ENCODE results near the gene SNCAIP.
"Not testable (repeated sequence)": the region's sequence is repeated elsewhere in the genome, so short reads cannot be mapped to it uniquely, and the experiment has no call there.

SNCAIP gene

GRCh38 chr5:122468351-122469116 is 156.5 kb downstream of the SNCAIP start:
- no peak for DNase-seq (ENCODE audit: low spot score)

GRCh38 chr5:122469384-122469919 is 157.4 kb downstream of the SNCAIP start:
- no peak for DNase-seq (ENCODE audit: low spot score)

GRCh38 chr5:122470365-122470764 is 158.3 kb downstream of the SNCAIP start:
- DNase-seq (ENCODE audit: low spot score) = no peak

- no peak for DNase-seq (ENCODE audit: low spot score)
These were observed 159.2 kb downstream of the SNCAIP start for GRCh38 chr5:122471031-122471751.

DNA sequence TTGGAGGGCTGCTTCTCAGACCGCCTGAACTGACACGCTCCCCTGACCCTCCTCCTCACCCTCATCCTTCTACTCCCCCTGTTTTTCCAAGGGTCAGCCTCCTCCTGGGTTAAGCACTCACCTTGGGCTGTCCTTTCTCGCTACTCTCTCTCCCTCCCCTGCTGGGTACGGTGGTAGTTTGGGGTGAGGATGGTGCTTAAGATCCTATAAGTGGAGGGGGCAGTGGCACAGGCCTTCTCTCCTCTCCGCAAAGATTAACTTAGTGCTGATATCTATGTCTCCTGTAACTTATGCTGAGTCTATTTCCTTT is 159.7 kb downstream of the SNCAIP start:
- DNase-seq (ENCODE audit: low spot score) = no peak

DNA sequence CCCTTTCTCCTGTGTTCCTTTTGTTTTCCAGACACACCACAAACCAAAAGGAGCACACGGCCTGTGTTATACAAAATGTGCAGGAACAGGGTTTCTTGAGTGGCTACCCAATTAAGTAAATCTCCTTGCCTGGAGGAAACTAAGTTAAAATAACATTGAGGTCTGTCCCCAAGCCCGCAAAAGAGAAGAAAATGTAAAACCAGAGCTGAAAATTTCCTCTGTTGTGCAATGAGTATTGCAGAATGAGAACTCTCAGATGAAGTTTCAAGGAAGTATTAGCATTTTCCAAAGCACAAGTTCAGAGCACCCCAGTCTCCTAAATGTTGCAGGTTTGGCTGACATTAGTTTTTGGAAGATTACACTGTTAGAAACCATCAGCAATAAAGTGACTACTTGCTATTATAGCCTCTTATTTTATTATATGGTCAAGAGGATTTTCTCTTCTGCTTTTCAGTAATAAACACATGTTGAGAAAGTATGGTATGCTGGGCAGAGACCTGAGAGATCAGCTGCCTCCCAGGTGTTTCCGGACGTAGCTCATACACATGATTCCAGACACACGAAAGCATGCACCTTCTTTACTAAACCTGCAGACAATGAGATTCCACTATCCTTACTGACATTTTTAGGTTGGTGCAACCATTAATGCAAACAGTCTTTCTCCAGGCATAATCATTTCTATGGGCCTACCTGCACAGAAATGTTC is 161.3 kb downstream of the SNCAIP start:
- no peak for DNase-seq (ENCODE audit: low spot score)

DNA sequence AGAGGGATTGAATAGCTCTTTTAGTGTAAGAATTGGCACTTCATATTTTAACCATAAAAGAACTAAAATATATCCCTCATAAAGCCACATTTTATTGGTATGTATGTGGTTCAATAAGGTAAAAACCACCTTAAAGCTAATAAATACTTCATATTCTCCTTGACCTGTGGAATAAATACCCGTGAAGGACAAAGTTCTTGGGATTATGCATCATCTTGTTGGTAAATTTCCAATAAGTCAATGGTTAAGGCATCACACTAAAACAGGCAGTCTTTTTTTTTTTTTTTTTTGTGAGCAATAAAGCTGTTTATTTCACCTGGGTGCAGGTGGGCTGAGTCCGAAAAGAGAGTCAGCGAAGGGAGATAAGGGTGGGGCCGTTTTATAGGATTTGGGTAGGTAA is 161.9 kb downstream of the SNCAIP start:
- DNase-seq (ENCODE audit: low spot score) = no peak

GRCh38 chr5:122478741-122479442 is 166.9 kb downstream of the SNCAIP start:
- DNase-seq (ENCODE audit: low spot score) = peak; percentile 26

- DNase-seq (ENCODE audit: low spot score) = no peak
These were observed 168.1 kb downstream of the SNCAIP start for GRCh38 chr5:122480146-122480545.

GRCh38 chr5:122484103-122484502 is 172.1 kb downstream of the SNCAIP start:
- DNase-seq (ENCODE audit: low spot score) = no peak

- no peak for DNase-seq (ENCODE audit: low spot score)
These were observed 173.2 kb downstream of the SNCAIP start for GRCh38 chr5:122485226-122485625.

DNA sequence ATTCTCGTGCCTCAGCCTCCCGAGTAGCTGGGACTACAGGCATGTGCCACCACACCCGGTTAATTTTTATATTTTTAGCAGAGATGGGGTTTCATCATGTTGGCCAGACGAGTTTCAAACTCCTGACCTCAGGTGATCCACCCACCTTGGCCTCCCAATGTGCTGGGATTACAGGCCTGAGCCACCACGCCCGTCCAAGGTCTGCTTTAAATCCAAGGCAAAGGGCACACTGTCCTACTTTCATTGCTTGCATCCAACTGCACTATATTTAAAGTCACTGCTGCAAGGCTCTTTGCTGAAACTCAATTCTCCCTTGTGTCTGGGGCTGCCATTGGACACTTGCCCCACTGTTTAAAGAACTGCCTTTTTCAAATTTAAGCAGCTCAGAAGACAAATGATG is 174.6 kb downstream of the SNCAIP start:
- DNase-seq (ENCODE audit: low spot score) = not testable (repeated sequence)

DNA sequence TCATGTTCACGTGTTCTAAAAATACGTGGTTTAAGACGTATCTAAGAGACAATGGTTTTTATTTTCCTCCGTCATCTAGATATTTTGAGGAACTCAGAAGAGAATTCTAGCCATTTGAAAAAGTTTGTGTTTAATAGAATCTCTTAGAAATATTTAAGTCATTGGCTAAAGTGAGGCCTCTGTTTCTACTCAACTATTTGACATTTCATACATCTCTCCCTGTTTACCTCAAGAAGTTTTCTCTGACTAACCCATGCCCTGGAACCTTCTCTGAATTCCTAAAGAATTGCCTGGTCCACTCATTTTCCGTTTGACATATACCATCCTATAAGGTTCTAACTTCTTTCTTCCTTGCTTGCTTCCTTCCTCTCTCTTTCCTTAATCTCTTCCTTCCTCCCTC is 178.7 kb downstream of the SNCAIP start:
- DNase-seq (ENCODE audit: low spot score) = no peak

DNA sequence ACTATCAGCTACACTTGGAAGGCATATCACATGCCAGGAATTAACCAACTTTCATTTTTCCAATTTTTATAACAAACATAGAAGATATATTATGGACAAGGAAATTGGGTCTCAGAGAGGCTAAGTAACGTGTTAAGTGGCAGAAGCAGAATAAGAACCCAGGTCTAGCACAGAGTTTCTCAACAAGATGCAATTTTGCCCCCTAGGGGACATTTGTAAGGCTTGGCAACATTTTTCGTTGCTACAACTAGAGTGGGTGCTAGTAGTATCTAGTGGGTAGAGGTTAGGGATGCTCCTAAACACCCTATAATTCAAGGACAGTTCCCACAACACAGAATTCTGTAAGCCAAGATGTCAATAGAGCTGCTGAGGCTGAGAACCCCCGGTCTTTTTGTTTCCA is 180.6 kb downstream of the SNCAIP start:
- DNase-seq (ENCODE audit: low spot score) = no peak

DNA sequence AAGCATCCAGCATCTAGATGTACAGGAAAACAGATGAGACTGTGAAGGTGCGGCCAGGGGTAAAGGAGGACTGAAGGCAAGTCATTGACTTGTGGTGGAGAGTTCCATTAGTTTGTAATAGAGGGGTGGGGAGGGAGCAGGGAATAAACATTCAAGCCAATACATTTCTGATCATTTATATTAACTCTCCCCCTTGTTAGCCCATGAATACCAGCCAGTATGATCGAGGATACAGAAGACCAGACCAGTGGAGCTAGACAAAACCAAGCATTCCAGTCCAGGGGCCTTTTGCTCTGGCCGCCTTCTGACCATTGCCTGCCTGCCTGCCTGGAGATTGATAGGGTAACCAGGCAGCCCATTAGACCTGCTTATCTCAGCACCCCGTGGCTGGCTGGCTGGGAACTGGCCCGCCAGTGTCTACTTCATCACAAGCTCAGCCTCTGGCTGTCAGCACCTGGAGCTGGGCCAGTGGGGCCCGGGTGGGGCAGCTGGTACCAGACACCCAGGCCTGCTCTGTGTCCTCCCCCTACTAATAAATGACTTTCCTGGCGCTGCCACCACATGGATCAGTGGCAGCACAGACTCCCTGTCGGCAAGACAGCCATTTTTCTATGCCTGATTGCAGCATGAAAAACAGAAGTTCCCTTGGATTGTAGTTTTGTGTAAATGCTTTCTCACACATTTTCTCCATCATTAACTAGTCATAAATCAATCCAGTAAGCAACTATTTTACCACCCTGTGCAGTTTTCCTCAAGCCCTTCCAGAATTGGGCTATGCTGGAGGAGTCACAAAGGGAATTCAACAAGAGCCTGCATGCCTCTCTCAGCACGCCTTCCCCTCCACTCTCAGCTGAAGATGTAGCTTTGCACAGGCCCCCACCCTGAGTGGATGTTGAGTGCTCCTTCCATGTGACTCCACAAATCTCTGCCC is 181.3 kb downstream of the SNCAIP start:
- no peak for DNase-seq (ENCODE audit: low spot score)

GRCh38 chr5:122494109-122494508 is 182.1 kb downstream of the SNCAIP start:
- no peak for DNase-seq (ENCODE audit: low spot score)

DNA sequence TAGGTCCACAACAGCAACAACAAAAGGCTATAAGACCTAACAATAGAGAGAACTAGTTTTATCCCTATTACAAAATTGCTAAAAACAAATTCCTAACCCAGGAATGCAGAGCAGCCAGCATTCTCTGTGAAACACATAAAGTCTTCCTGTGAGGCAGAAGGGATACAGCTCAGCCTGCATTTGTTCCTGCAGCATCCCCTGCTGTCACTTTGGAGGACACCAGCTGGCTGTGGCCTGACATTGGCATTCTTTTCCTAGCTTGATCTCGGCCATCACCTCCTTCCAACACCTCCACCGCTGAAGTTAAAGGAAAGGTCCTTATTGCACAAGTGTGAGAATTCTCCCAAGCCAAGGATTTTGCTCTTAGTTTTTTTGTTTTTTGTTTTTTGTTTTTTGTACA is 186.1 kb downstream of the SNCAIP start:
- DNase-seq (ENCODE audit: low spot score) = peak; percentile 39

DNA sequence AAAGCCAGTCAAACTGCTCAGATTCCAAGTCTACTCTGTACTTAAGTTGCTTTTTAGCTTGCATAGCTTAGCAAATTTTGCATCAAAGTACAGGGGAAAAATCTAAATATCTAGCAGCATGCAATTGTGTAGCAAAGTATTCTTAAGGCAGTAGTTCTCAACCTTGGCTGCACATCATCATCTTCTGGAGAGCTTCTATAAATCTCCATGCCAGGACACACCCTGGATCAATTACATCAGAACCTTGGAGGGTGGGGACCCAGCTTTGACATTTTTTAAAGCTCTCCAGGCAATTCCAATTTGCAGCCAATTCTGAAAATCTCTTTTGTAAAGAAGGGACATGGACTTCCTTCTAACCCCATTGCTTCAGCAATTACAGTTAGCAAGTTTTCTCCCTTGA is 187.5 kb downstream of the SNCAIP start:
- DNase-seq (ENCODE audit: low spot score) = no peak

- DNase-seq (ENCODE audit: low spot score) = peak; percentile 49
These were observed 188.4 kb downstream of the SNCAIP start for GRCh38 chr5:122500245-122501088.

- no peak for DNase-seq (ENCODE audit: low spot score)
These were observed 189.0 kb downstream of the SNCAIP start for GRCh38 chr5:122501089-122501435.
